H1 (cell line): ENCODE measurements around the gene UBE4B. TPM values are rescaled to one million over a fixed set of nuclear protein-coding genes. Genes with fewer than 3 reads are reported as not detected.

Experiments used
- ASH2L ChIP-seq: fragments of 200-600, 300-600 bp; sonication (generic); IDR thresholded peaks from one replicate; pipeline ENCODE4 v1.7.1; 2017; ENCODE audit warnings: low read length
- CHD7 ChIP-seq: fragments of 300-600 bp; sonication (generic); IDR thresholded peaks from 2 replicates; pipeline ENCODE4 v1.7.1; 2012; ENCODE audit warnings: low read length, moderate library complexity, mild to moderate bottlenecking, inconsistent platforms; ENCODE audit not compliant: insufficient replicate concordance
- TBP ChIP-seq: IDR thresholded peaks from 2 replicates; pipeline ENCODE4 v1.6.1; 2011; ENCODE audit warnings: low read depth, low read length, improper control_type of control experiment
- polyA plus RNA-seq, 7 experiments: library from polyadenylated mRNA; depleted of rRNA in 3 of 7; stranded (reverse) in 5 of 7; unstranded in 2 of 7; fragments of >200 nt in 5 of 7; fragments of 200-250 nt in 2 of 7; gene quantifications; 1 replicate in 5 of 7; 2 replicates in 1 of 7; 4 replicates in 1 of 7; pipeline versions ENCODE4 v1.2.1 to v1.2.3, GENCODE V29; 2011 to 2013; ENCODE audit warnings: missing spikeins in 2 of 7, mixed read lengths in 2 of 7
- total RNA-seq: library from RNA; stranded (reverse); fragmentation: NEBNext Ultra II Directional; extraction: Animal tissue kit (Norgen Biotek cat#: 25700); gene quantifications from 2 replicates; pipeline ENCODE4 v1.2.1, GENCODE V29; 2021

The UBE4B gene
- total and polyA plus RNA-seq, 2 of the 8 experiments (the other 6 are each of a cell fraction or from before 2014, with no cell fraction given): 24.5 to 90.1 TPM

- no peak for TF ChIP-seq CHD7
- no peak for TF ChIP-seq ASH2L
- no peak for TF ChIP-seq TBP
- TF ChIP-seq, all 59 proteins: peak for 0
Observed at GRCh38 chr1:10052347-10052746, 19.6 kb downstream of the UBE4B start (continued).
